HepG2 (cell line): ENCODE data around the gene RNH1. TPM values are rescaled to one million over a fixed set of nuclear protein-coding genes. Genes with fewer than 3 reads are reported as not detected.

Experiments
- ATAC-seq: fragments of 200-7000 bp; cut with Tn5 transposase; 3 replicates; pipeline ENCODE4 v1.9.1; 2020; ENCODE audit warnings: mild to moderate bottlenecking, moderate library complexity
- BruUV-seq: library from RNA; stranded (reverse); fragments of 400-500 nt; replicated peaks from 2 replicates; lab custom pipeline; 2021; lab: Mats Ljungman, UMichigan
- CTCF ChIA-PET: fragments of 300-600 bp; formaldehyde crosslinking; extraction: SDS; loops from one replicate; lab custom pipeline; 2021; ENCODE audit warnings: low total read pairs, inconsistent platforms, low intra/inter-chr PET ratio; lab: Yijun Ruan, JAX
- POLR2A ChIA-PET: fragments of 350-600 bp; sonication (Branson Sonifier 250); formaldehyde crosslinking; loops from one replicate; lab custom pipeline; 2020; ENCODE audit warnings: antibody characterized with exemption, inconsistent platforms; lab: Yijun Ruan, JAX
- DNase-seq: peaks from one replicate; pipeline ENCODE4 v3.0.0-alpha.2; 2015; ENCODE audit warnings: low spot score
- FAIRE-seq: peaks from 3 replicates; lab custom pipeline; 2011; peaks lifted over from hg19 to GRCh38; lab: Jason Lieb, UNC
- H2AFZ ChIP-seq: one replicate; pipeline ENCODE4 v1.6.1; 2011; ENCODE audit warnings: low read length, inconsistent platforms
- H3K27ac ChIP-seq: fragments of 300-600 bp; 3 replicates; pipeline ENCODE4 v1.8.0; 2011; ENCODE audit warnings: mixed run types, mild to moderate bottlenecking, mixed read lengths, low read length, inconsistent platforms; ENCODE audit not compliant: insufficient read depth; ENCODE audit errors: extremely low read length
- H3K27me3 ChIP-seq, 2 experiments: fragments of 200-600 bp in 1 of 2; 2 replicates in 1 of 2; 3 replicates in 1 of 2; pipeline versions ENCODE4 v1.6.0 to v1.8.0; 2011; ENCODE audit warnings: low read length in 2 of 2, mild to moderate bottlenecking in 2 of 2, moderate library complexity in 2 of 2, inconsistent platforms in 1 of 2; ENCODE audit not compliant: insufficient read depth in 2 of 2, control insufficient read depth in 1 of 2
- H3K36me3 ChIP-seq, 2 experiments: fragments of 200-600 bp in 1 of 2; replicated peaks in 1 of 2; 2 replicates in 1 of 2; 3 replicates in 1 of 2; pipeline versions ENCODE4 v1.5.1 to v1.8.0; 2011; ENCODE audit warnings: low read length in 2 of 2, inconsistent platforms in 1 of 2; ENCODE audit not compliant: insufficient read depth in 2 of 2, control insufficient read depth in 1 of 2
- H3K4me1 ChIP-seq: 2 replicates; pipeline ENCODE4 v1.5.1; 2012; ENCODE audit warnings: low read length, inconsistent platforms; ENCODE audit not compliant: insufficient read depth
- H3K4me2 ChIP-seq: 2 replicates; pipeline ENCODE4 v1.6.0; 2011; ENCODE audit warnings: low read depth, low read length, inconsistent platforms
- H3K4me3 ChIP-seq, 3 experiments: fragments of 200-600 bp in 1 of 3; sonication (generic), shearing (Covaris generic) in 1 of 3; replicated peaks in 1 of 3; 2 replicates each; pipeline ENCODE4 v1.5.1; 2011 to 2016; ENCODE audit warnings: low read length in 3 of 3, inconsistent platforms in 2 of 3, low read depth in 2 of 3, mild to moderate bottlenecking in 2 of 3, control low read depth in 1 of 3, mixed read lengths in 1 of 3; ENCODE audit not compliant: insufficient read depth in 1 of 3
- H3K79me2 ChIP-seq: one replicate; pipeline ENCODE4 v1.6.1; 2011; ENCODE audit warnings: low read length, inconsistent platforms; ENCODE audit not compliant: insufficient read depth
- H3K9ac ChIP-seq: 2 replicates; pipeline ENCODE4 v1.6.0; 2011; ENCODE audit warnings: mild to moderate bottlenecking, low read depth, low read length, inconsistent platforms; ENCODE audit not compliant: insufficient read depth
- H3K9me3 ChIP-seq: 2 replicates; pipeline ENCODE4 v1.5.1; 2012; ENCODE audit warnings: mild to moderate bottlenecking, low read length
- H4K20me1 ChIP-seq: 2 replicates; pipeline ENCODE4 v1.6.0; 2011; ENCODE audit warnings: inconsistent platforms, mild to moderate bottlenecking, low read length, moderate library complexity; ENCODE audit not compliant: insufficient read depth
- ERF ChIP-seq: IDR thresholded peaks from 2 replicates; pipeline ENCODE4 v1.6.1; 2018; ENCODE audit warnings: missing biosample characterization, missing genetic modification reagents
- KDM5A ChIP-seq: fragments of 200-600 bp; sonication (generic); IDR thresholded peaks from 2 replicates; pipeline ENCODE4 v1.7.0; 2018; ENCODE audit warnings: antibody characterized with exemption, mild to moderate bottlenecking, low read length, borderline replicate concordance
- NAIF1 ChIP-seq: sonication (generic); formaldehyde crosslinking; IDR thresholded peaks from 2 replicates; pipeline ENCODE4 v1.5.0; 2020; ENCODE audit warnings: mild to moderate bottlenecking, missing genetic modification reagents, borderline replicate concordance
- SETDB1 ChIP-seq: sonication (generic); formaldehyde crosslinking; IDR thresholded peaks from 2 replicates; pipeline ENCODE4 v1.5.1; 2020; ENCODE audit warnings: missing genetic modification reagents, mild to moderate bottlenecking, borderline replicate concordance
- SRSF9 ChIP-seq: fragments of 200-400 bp; formaldehyde crosslinking; IDR thresholded peaks from 2 replicates; pipeline ENCODE4 v1.6.1; 2018; ENCODE audit warnings: borderline replicate concordance, mild to moderate bottlenecking, low read depth, low read length; ENCODE audit not compliant: insufficient read depth, poor library complexity, severe bottlenecking
- ZNF224 ChIP-seq: sonication (generic); formaldehyde crosslinking; IDR thresholded peaks from 2 replicates; pipeline ENCODE4 v1.5.0; 2020; ENCODE audit warnings: mild to moderate bottlenecking, missing genetic modification reagents
- ZNF670 ChIP-seq: sonication (generic); formaldehyde crosslinking; IDR thresholded peaks from 2 replicates; pipeline ENCODE4 v1.8.0; 2022; ENCODE audit warnings: mild to moderate bottlenecking, missing genetic modification reagents, borderline replicate concordance
- WGBS: methylation state at CpG from one replicate; pipeline ENCODE4 v1.1.6; 2017; ENCODE audit warnings: low lambda C conversion rate; 5-methylcytosine and 5-hydroxymethylcytosine counted together
- in situ Hi-C: cut with HindIII; loops from 2 replicates; pipeline ENCODE4 v1.10.0; 2017; ENCODE audit warnings: low pct_unique_long_range_greater_than_20kb; ENCODE audit not compliant: extremely low pct_ligation_motif_present
- intact Hi-C: fragments of 100-400 bp; cut with micrococcal nuclease; formaldehyde crosslinking; loops from one replicate; pipeline ENCODE4 v1.10.0; 2022; ENCODE audit not compliant: unreplicated experiment
- polyA plus RNA-seq, 8 experiments: library from polyadenylated mRNA; depleted of rRNA in 3 of 8; stranded (reverse) in 7 of 8; unstranded in 1 of 8; fragments of >200 nt; fragmentation: Illumina TruSeq in 4 of 8; extraction: Trizol in 4 of 8; gene quantifications; 2 replicates each; pipeline versions ENCODE4 v1.2.1 to v1.2.3, GENCODE V29; 2011 to 2016; ENCODE audit warnings: low read depth in 4 of 8, missing spikeins in 1 of 8, mixed read lengths in 1 of 8; ENCODE audit not compliant: insufficient read depth in 1 of 8
- total RNA-seq, 5 experiments: library from RNA; depleted of rRNA; stranded (reverse); fragments of >200 nt; fragmentation: Illumina TruSeq; extraction: Trizol; gene quantifications; 2 replicates each; pipeline ENCODE4 v1.2.3, GENCODE V29; 2016; ENCODE audit warnings: low read depth in 1 of 5
- TF ChIP-seq, protein P1 (sequence below): sonication (generic); formaldehyde crosslinking; IDR thresholded peaks from 2 replicates; pipeline ENCODE4 v1.4.0; 2020; ENCODE audit warnings: missing genetic modification reagents

The RNH1 gene
- total and polyA plus RNA-seq, 2 of the 13 experiments (the other 11 are each of a cell fraction or from before 2014, with no cell fraction given), result 36.0 to 74.1 TPM

DNA sequence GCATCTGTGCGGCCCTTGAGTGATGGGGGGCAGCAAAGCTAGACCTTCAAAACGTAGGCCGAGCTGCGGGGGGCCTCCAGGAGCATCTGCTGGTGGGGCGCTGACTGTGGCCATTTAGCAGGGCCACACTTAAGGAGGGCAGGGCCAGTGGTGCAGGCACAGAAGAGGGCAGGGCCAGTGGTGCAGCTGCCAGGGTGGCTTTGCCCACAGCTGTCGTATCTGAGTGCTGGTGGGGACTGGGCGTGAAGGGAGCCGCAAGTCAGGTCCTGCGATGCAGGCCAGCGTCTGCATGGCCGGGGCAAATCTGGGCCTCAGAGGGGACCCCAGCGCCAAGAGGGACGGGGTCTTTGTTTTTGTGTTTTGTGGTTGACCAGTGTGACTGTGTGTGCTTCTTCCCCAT, 27.7 kb downstream of the RNH1 start:
- in situ Hi-C loops, result no loop called here
- DNase-seq (no peak), FAIRE-seq (no peak), ATAC-seq (no peak)
- ChIA-PET POLR2A (no interaction called here), CTCF (no interaction called here)
- BruUV-seq, result no TSS peak
- no peaks in the 10 kb centered on the region for H3K9me3 ChIP-seq
- H3K79me2 ChIP-seq, result peaks cover 12% of the 10 kb centered on the region
- no peaks in the 10 kb centered on the region for H3K4me1 ChIP-seq
- intact Hi-C loops, result no loop called here
- no peaks in the 10 kb centered on the region for H3K27me3 ChIP-seq
- whole genome bisulfite sequencing, result 94% methylated on average over 3 of the region's 13 CpGs
- H3K4me2 ChIP-seq, result no peak overlapping the region
- no peaks in the 10 kb centered on the region for H4K20me1 ChIP-seq
- TF ChIP-seq ZNF224 (CRISPR knock-in tag) (no peak), SRSF9 (no peak), KDM5A (no peak), ZNF670 (no peak), ERF (CRISPR knock-in tag) (no peak), NAIF1 (no peak), SETDB1 (CRISPR knock-in tag) (no peak)
- TF ChIP-seq, protein P1, sequence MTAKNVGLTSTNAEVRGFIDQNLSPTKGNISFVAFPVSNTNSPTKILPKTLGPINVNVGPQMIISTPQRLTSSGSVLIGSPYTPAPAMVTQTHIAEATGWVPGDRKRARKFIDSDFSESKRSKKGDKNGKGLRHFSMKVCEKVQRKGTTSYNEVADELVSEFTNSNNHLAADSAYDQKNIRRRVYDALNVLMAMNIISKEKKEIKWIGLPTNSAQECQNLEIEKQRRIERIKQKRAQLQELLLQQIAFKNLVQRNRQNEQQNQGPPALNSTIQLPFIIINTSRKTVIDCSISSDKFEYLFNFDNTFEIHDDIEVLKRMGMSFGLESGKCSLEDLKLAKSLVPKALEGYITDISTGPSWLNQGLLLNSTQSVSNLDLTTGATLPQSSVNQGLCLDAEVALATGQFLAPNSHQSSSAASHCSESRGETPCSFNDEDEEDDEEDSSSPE (CRISPR knock-in tag), result no peak
- no peak overlapping the region for H3K4me3 ChIP-seq
- H3K27ac ChIP-seq, result no peak overlapping the region
- H3K9ac ChIP-seq, result no peak overlapping the region
- H3K36me3 ChIP-seq, result peaks cover 1 to 8% of the 10 kb centered on the region in 2 experiments; a peak in 3 of 5 replicates
- H2AFZ ChIP-seq, result no peak overlapping the region
